Measurements from ENCODE around the gene CXCL8. TPM values are rescaled to one million over a fixed set of nuclear protein-coding genes. Genes with fewer than 3 reads are reported as not detected.

Gene CXCL8
- polyA plus RNA-seq, 4 donors, result 0.34 to 25.4 (median 0.49) TPM

- no peak for DNase-seq (ENCODE audit: low read depth in 4 of 4, low spot score in 3 of 4)
Measured at GRCh38 chr4:73788411-73788810, 48.0 kb downstream of the CXCL8 start.

Other genes starting within 250 kb of the CXCL8 start
- gene RASSF6, start 120.1 kb upstream of the CXCL8 start, polyA plus RNA-seq (ENCODE audit: insufficient read length in 4 of 4), result 1 to 10 TPM in 3 of 4 donors, under 1 TPM in 1; 0.25 to 7.6 (median 6.8) TPM
- gene CXCL6, start 96.1 kb downstream of the CXCL8 start, polyA plus RNA-seq (ENCODE audit: insufficient read length in 4 of 4), result under 1 TPM in 1 of 4 donors, not detected in 3; 0.10 TPM
- gene PF4V1, start 112.7 kb downstream of the CXCL8 start, polyA plus RNA-seq (ENCODE audit: insufficient read length in 4 of 4), result 1 to 10 TPM in 2 of 4 donors, not detected in 2; 1.2 to 1.4 TPM
- 1 to 10 TPM in 1 of 4 donors, under 1 TPM in 2, not detected in 1; 0.50 to 1.7 (median 0.53) TPM for gene CXCL1, start 128.8 kb downstream of the CXCL8 start, polyA plus RNA-seq (ENCODE audit: insufficient read length in 4 of 4)
- gene PF4, start 241.5 kb downstream of the CXCL8 start, polyA plus RNA-seq (ENCODE audit: insufficient read length in 4 of 4), result 10 to 100 TPM in 1 of 4 donors, 1 to 10 TPM in 3; 2.6 to 11.4 (median 4.9) TPM
- 10 to 100 TPM in 3 of 4 donors, 1 to 10 TPM in 1; 5.3 to 40.9 (median 14.6) TPM for gene PPBP, start 247.6 kb downstream of the CXCL8 start, polyA plus RNA-seq (ENCODE audit: insufficient read length in 4 of 4)